K562 (cell line): ENCODE results near the gene TELO2. TPM values are rescaled to one million over a fixed set of nuclear protein-coding genes. Genes with fewer than 3 reads are reported as not detected.

Experiments
- CBFB ChIP-seq: sonication (generic); formaldehyde crosslinking; IDR thresholded peaks from 2 replicates; pipeline ENCODE4 v1.4.0; 2020; ENCODE audit warnings: mild to moderate bottlenecking, missing genetic modification reagents
- CHD1 ChIP-seq: fragments of 200-600 bp; sonication (generic); IDR thresholded peaks from one replicate; pipeline ENCODE4 v1.6.1; 2012; ENCODE audit warnings: mild to moderate bottlenecking, moderate library complexity, low read length, inconsistent platforms
- EP400 ChIP-seq: fragments of 450-650 bp; IDR thresholded peaks from 2 replicates; pipeline ENCODE4 v1.6.1; 2017; ENCODE audit warnings: antibody characterized with exemption, mild to moderate bottlenecking, moderate library complexity
- HBP1 ChIP-seq: fragments of 450-650 bp; formaldehyde crosslinking; IDR thresholded peaks from 2 replicates; pipeline ENCODE4 v1.4.0; 2022; ENCODE audit warnings: missing genetic modification characterization
- HDGF ChIP-seq: fragments of 450-650 bp; IDR thresholded peaks from 2 replicates; pipeline ENCODE4 v1.6.1; 2016
- MED1 ChIP-seq: sonication (generic); formaldehyde crosslinking; IDR thresholded peaks from 2 replicates; pipeline ENCODE4 v1.8.1; 2023; ENCODE audit warnings: missing genetic modification reagents, borderline replicate concordance
- NFYB ChIP-seq: IDR thresholded peaks from 2 replicates; pipeline ENCODE4 v1.6.1; 2011; ENCODE audit warnings: mild to moderate bottlenecking, moderate library complexity; ENCODE audit not compliant: insufficient read length; ENCODE audit errors: extremely low read depth
- NKRF ChIP-seq: fragments of 450-650 bp; IDR thresholded peaks from 2 replicates; pipeline ENCODE4 v1.6.1; 2016; ENCODE audit warnings: borderline replicate concordance
- PHB ChIP-seq: fragments of 250-450 bp; sonication (Bioruptor Pico); IDR thresholded peaks from 2 replicates; pipeline ENCODE4 v1.5.0; 2021
- POLR2AphosphoS5 ChIP-seq: IDR thresholded peaks from 2 replicates; pipeline ENCODE4 v1.6.1; 2011; ENCODE audit warnings: mild to moderate bottlenecking, low read depth, low read length, moderate library complexity; ENCODE audit not compliant: control insufficient read depth, insufficient read depth
- REST ChIP-seq, 2 experiments: fragments of 450-650 bp; formaldehyde crosslinking in 1 of 2; IDR thresholded peaks; 2 replicates each; pipeline versions ENCODE4 v1.4.0 to v1.6.1; 2014 to 2020; ENCODE audit warnings: mild to moderate bottlenecking in 2 of 2, borderline replicate concordance in 1 of 2, low read depth in 1 of 2
- SRSF7 ChIP-seq: fragments of 200-400 bp; formaldehyde crosslinking; optimal IDR thresholded peaks from 2 replicates; pipeline ENCODE3; 2017; ENCODE audit warnings: mild to moderate bottlenecking, low read depth, low read length
- TCF7 ChIP-seq: sonication (generic); IDR thresholded peaks from 2 replicates; pipeline ENCODE4 v1.6.1; 2016; ENCODE audit warnings: antibody characterized with exemption, borderline replicate concordance
- TSC22D4 ChIP-seq: fragments of 450-650 bp; IDR thresholded peaks from 2 replicates; pipeline ENCODE4 v1.6.1; 2016; ENCODE audit warnings: missing genetic modification characterization, missing biosample characterization, control low read depth
- ZFPM2 ChIP-seq: fragments of 250-450 bp; sonication (Bioruptor Pico); IDR thresholded peaks from 2 replicates; pipeline ENCODE4 v1.5.1; 2022; ENCODE audit warnings: mild to moderate bottlenecking
- ZNF354B ChIP-seq: fragments of 250-450 bp; sonication (Bioruptor Pico); IDR thresholded peaks from 2 replicates; pipeline ENCODE4 v1.4.0; 2020
- polyA plus RNA-seq, 8 experiments: library from polyadenylated mRNA; depleted of rRNA in 4 of 8; stranded (reverse) in 5 of 8; unstranded in 3 of 8; fragments of >200 nt; fragmentation: Nextera tagmentation in 2 of 8; fragmentation: Illumina TruSeq in 1 of 8; extraction: Ambion mirVana in 2 of 8; extraction: Trizol in 1 of 8; gene quantifications; 2 replicates each; pipeline versions ENCODE4 v1.2.1 to v1.2.3, GENCODE V29; 2011 to 2014; ENCODE audit warnings: inconsistent platforms in 1 of 8, missing spikeins in 1 of 8
- total RNA-seq, 7 experiments: library from RNA; depleted of rRNA in 6 of 7; stranded (reverse); fragments of >200 nt in 6 of 7; fragmentation: Illumina TruSeq in 2 of 7; extraction: Trizol in 2 of 7; gene quantifications; 2 replicates each; pipeline versions ENCODE4 v1.2.1 to v1.2.3, GENCODE V29; 2011 to 2021; ENCODE audit warnings: low replicate concordance in 1 of 7

Gene TELO2
- total and polyA plus RNA-seq, 9 of the 15 experiments (the other 6 are each of a cell fraction or from before 2014, with no cell fraction given), result 0.51 to 91.8 (median 14.5) TPM

- TF ChIP-seq MED1 (CRISPR knock-in tag) (no peak), HBP1 (CRISPR knock-in tag) (0 out of 2 replicates have a peak, but pooled peaks have one; percentile 29), NFYB (no peak), PHB (no peak), CBFB (no peak), TSC22D4 (tag) (no peak), SRSF7 (no peak), REST (IDR thresholded peaks at IDR 0.05; ENCODE audit: borderline replicate concordance) (no peak), REST (CRISPR knock-in tag; IDR thresholded peaks at IDR 0.05; ENCODE audit: low read depth) (no peak), EP400 (peak; percentile 97), ZNF354B (CRISPR knock-in tag) (no peak), NKRF (peak; percentile 91), ZFPM2 (CRISPR knock-in tag) (no peak), POLR2AphosphoS5 (peak; percentile 35; the same call in 1 of the 2 replicates), TCF7 (no peak), HDGF (no peak), CHD1 (no peak)
Observed at GRCh38 chr16:1492923-1493745, at the start of gene TELO2 (continued).
